ENCODE data around the gene RBFOX1.

RBFOX1 gene

GRCh38 chr16:7532534-7532933 is 199.9 kb downstream of the RBFOX1 start:
- Histone ChIP-seq H3K27me3 (no peaks in the 10 kb centered on the region), H3K4me1 (ENCODE audit: control insufficient read depth in 1 of 2, insufficient read depth in 1 of 2, low read depth in 1 of 2, low read length in 1 of 2) (no peaks in the 10 kb centered on the region), H3K9me3 (no peaks in the 10 kb centered on the region), H3K27ac (no peak overlapping the region), H3K4me3 (ENCODE audit: low read depth in 1 of 2, low read length in 1 of 2) (no peak overlapping the region), H3K36me3 (no peaks in the 10 kb centered on the region)
- no peak for TF ChIP-seq CTCF (IDR thresholded peaks at IDR 0.05)

- Histone ChIP-seq H3K4me1 (ENCODE audit: control insufficient read depth in 1 of 2, insufficient read depth in 1 of 2, low read depth in 1 of 2, low read length in 1 of 2) (no peaks in the 10 kb centered on the region), H3K27me3 (no peaks in the 10 kb centered on the region), H3K9me3 (no peaks in the 10 kb centered on the region), H3K4me3 (ENCODE audit: low read depth in 1 of 2, low read length in 1 of 2) (no peak overlapping the region), H3K36me3 (no peaks in the 10 kb centered on the region), H3K27ac (no peak overlapping the region)
- no peak for TF ChIP-seq CTCF (IDR thresholded peaks at IDR 0.05)
These were observed 202.1 kb downstream of the RBFOX1 start for GRCh38 chr16:7534749-7535148.

DNA sequence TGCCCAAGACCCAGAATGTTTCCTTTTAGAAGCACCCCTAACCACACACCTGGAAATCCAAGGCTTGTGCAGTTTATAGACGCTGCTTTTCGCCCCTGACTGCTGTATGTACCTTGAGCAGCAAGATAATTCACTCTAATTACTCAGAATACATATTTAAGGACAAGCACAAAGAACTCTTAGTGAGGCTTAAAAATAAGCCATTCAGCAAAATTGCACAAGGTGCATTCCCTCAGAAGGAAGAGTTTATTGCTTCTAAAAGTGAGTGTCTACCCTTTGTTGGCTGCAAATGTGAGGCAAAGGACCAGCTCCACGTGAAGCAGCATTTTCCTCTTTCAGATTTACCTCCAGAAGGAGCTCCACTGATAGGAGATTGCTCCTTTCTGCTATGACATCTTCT is 208.4 kb downstream of the RBFOX1 start:
- H3K4me1 ChIP-seq (ENCODE audit: control insufficient read depth in 1 of 2, insufficient read depth in 1 of 2, low read depth in 1 of 2, low read length in 1 of 2), result no peaks in the 10 kb centered on the region
- TF ChIP-seq CTCF (IDR thresholded peaks at IDR 0.05), result no peak
- H3K27ac ChIP-seq, result no peak overlapping the region
- H3K27me3 ChIP-seq, result no peaks in the 10 kb centered on the region
- H3K4me3 ChIP-seq (ENCODE audit: low read depth in 1 of 2, low read length in 1 of 2), result no peak overlapping the region
- H3K36me3 ChIP-seq, result no peaks in the 10 kb centered on the region
- no peaks in the 10 kb centered on the region for H3K9me3 ChIP-seq

DNA sequence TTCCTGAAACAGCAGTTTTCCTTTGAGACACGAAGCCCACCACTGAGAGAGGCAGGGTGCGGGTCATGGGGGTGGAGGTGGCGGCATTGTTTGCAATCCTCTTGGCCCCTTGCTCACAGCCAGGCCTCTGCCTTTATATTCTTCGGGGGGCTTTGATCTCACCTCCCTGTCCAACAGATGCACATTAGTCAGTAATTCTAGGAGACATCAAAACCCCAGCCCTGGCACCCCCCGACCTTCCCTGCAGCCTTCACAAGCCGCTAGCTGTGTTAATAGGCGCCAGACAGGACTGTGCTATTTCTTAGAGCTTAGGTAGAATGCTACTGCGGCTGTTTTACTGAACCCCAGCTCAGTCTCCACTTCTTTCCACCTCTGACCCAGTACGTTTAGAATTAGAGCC is 212.6 kb downstream of the RBFOX1 start:
- no peaks in the 10 kb centered on the region for H3K9me3 ChIP-seq
- TF ChIP-seq CTCF (IDR thresholded peaks at IDR 0.05), result no peak

DNA sequence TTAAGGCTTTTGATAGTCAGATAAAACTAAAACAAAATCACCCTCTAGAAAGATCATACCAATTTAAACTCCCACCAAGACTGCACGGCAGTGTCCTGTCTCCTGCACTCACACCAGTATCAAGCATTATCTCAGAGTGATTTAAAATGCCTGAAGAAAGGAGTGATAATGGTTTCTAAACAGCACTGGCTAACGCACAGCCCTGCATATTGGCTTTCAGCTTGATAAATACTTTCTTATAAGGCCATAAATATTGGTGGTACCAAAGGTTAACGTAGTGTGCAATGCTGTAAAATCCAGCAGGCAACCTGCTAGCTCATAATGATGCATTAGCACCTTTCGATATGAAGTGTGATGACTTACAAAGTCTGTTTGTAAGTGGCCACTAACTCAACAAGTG is 214.3 kb downstream of the RBFOX1 start:
- TF ChIP-seq CTCF (IDR thresholded peaks at IDR 0.05), result no peak
- Histone ChIP-seq H3K27me3 (no peaks in the 10 kb centered on the region), H3K27ac (no peak overlapping the region), H3K36me3 (no peaks in the 10 kb centered on the region), H3K4me3 (ENCODE audit: low read depth in 1 of 2, low read length in 1 of 2) (no peak overlapping the region), H3K4me1 (ENCODE audit: control insufficient read depth in 1 of 2, insufficient read depth in 1 of 2, low read depth in 1 of 2, low read length in 1 of 2) (no peaks in the 10 kb centered on the region), H3K9me3 (no peaks in the 10 kb centered on the region)

More for the DNA sequence above, 212.6 kb downstream of the RBFOX1 start:
- Histone ChIP-seq H3K36me3 (no peaks in the 10 kb centered on the region), H3K27ac (no peak overlapping the region), H3K4me3 (ENCODE audit: low read depth in 1 of 2, low read length in 1 of 2) (no peak overlapping the region), H3K4me1 (ENCODE audit: control insufficient read depth in 1 of 2, insufficient read depth in 1 of 2, low read depth in 1 of 2, low read length in 1 of 2) (no peaks in the 10 kb centered on the region), H3K27me3 (no peaks in the 10 kb centered on the region)

GRCh38 chr16:7547736-7548135 is 215.1 kb downstream of the RBFOX1 start:
- H3K4me1 ChIP-seq (ENCODE audit: control insufficient read depth in 1 of 2, insufficient read depth in 1 of 2, low read depth in 1 of 2, low read length in 1 of 2), result no peaks in the 10 kb centered on the region
- H3K27ac ChIP-seq, result no peak overlapping the region
- H3K9me3 ChIP-seq, result no peaks in the 10 kb centered on the region
- H3K4me3 ChIP-seq (ENCODE audit: low read depth in 1 of 2, low read length in 1 of 2), result no peak overlapping the region
- no peaks in the 10 kb centered on the region for H3K36me3 ChIP-seq
- no peaks in the 10 kb centered on the region for H3K27me3 ChIP-seq
- TF ChIP-seq CTCF (IDR thresholded peaks at IDR 0.05), result no peak

Measured in neutrophil (primary cell).